GM11168 (cell line): ENCODE results near the gene URAD.

Experiments used
- in situ Hi-C: fragments of 300-500 bp; cut with MboI; formaldehyde crosslinking; loops from one replicate; pipeline ENCODE4 v1.12.0; 2022; ENCODE audit warnings: low sequenced_read_pairs; ENCODE audit not compliant: unreplicated experiment

URAD gene

DNA sequence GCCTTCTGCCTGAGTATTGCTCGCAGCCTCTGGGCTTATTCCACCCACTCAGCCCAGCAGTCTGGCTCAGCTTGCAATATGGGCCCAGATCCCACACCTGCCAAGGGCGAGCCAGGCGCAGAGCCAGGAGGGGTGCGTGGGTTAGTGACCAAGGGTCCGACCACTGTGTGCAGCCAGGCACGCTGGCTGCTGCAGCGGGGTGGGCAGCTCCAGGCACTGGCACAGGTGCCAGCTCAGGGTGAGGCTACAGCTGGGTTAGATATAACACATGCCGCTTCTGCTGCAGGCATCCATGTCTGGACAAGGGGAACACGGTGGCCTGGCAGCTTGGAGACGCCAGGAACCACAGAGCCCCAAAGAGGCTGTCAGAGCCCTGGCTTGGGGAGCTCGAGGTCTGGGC, 12.6 kb upstream of the URAD start:
- in situ Hi-C loops: no loop called here

- in situ Hi-C loops: no loop called here
Measured at GRCh38 chr13:28000567-28000966, 12.1 kb upstream of the URAD start.

DNA sequence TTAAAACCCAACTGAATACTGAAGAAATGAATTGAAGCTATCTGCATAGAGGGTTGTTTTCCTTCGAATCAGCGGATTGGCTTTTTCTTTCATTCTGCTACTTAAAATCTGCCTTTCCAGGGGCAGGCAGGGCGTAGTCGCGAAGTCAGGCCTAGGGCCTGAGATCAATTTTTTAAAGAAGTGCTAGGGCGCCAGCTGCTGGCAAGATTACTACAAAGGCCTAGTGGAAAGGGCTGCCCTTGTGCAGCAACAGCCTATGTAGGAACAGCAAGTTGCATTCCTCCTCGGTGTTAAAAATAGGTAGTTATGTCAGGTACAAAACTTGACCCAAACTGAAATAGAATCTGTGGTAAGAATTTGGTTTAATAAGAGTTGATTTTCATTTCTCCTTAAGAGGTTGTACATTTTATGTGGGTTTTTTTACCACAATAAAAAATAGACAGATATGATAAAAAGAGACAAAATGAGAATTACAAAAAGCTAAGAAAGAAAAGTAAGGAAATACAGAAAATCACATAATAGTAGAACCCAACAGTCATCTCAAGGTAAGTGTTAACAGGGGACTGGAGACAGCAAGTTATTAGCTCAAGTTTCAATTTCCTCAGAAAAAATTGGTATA, 9.5 kb upstream of the URAD start:
- in situ Hi-C loops: loop anchor here (25.0 kb wide), 1 partner anchor 586 kb away; the partner anchor contains the start of gene GTF3A

DNA sequence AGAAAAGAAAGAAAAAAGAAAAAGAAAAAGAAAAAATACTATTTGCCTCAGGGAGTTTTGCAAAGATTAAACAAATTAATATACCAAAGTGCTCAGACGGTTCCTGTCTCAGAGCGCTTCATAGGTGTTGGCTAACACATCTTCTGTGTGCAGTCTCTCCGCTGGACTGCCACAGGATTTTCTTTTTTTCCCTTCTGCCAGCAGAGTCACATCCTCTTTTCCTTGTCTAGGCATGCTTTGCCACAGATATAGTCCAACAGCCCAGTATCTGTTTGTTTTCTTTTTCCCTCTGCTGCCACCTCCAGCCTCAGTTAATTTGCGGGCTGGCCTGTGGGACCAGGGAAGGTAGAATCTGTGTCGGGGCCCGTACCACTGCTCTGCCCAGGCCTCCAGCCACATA, 3.4 kb upstream of the URAD start:
- in situ Hi-C loops: loop anchor here (25.0 kb wide), 1 partner anchor 580 kb away; the partner anchor contains the start of gene GTF3A

- in situ Hi-C loops: loop anchor here (25.0 kb wide), 1 partner anchor 573 kb away; the partner anchor contains the start of gene GTF3A
Measured at GRCh38 chr13:27985600-27985999, 2.9 kb downstream of the URAD start.

- in situ Hi-C loops: loop anchor here (5.0 to 25.0 kb wide), 2 partner anchors 150 to 570 kb away; partner anchors contain the start of gene GTF3A
Measured at GRCh38 chr13:27982361-27982760, 6.1 kb downstream of the URAD start.

DNA sequence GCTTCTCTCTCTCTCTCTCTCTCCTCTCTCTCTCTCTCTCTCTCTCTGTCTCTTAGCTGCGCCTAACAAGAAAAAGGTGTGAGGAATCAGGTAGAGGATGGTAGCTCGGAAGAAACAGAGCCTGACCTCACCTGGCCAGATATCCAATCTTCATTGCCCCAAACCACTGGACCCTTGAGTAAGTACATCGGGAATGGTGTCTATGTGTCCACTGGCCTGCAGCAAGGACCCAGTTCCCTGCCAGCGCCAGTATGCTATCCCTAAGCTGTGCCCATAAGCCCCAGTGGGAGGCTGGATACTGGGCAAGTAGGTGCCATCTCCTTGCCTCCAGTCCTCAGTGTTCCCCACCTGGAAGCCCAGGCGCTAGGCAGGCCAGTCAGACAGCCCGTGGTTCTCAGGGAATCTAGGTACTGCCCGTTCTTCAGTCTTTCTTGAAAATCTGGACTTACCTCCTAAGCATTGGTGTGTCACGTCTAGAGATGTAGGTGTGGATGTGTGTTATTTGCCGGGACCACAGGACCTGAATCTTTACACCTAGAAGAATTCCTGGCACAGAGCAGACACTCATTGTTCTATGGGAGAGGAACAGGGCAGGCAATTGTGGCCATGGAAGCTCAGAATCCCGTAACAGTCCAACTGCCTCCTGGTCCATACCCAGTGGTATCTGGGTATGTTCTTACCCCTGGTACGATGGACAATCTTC, 7.3 kb downstream of the URAD start:
- in situ Hi-C loops: loop anchor here (5.0 to 25.0 kb wide), 2 partner anchors 149 to 569 kb away; partner anchors contain the start of gene GTF3A

DNA sequence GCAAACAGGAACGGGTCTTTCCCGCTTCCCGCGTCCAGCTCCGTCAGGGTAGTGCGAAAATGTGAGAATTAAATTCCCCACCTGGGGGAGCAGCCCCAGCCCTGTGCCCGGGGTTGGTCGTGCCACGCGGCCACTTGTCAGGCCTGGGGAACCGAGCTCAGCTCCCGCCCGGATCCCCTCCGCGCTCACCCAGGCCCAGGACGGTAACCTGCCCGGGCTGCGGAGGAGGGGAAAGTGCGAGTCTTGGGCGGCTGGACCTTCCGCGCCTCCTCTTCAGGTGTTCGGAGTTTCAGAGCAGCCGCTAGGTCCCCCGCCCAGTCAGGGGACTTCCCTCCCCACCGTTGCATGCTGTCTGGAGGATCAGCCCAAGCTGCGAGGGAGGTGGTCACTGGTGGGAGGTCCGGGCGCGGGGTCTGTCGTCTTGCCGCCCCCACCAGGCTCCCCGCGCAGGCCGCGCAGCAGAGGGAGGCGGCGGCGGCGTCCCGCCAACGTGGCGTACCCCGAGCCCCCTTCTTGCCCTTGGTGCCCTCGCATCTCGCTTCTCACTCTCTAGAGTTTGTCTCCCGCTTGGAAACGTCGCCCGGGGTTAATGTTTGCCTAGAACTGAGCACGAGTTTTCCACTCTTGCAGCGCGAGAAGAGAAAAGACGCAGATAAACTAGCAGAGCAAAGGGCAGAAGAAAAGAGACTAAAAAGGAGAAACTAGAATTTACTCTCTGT, 8.1 kb downstream of the URAD start:
- in situ Hi-C loops: loop anchor here (5.0 to 25.0 kb wide), 2 partner anchors 148 to 568 kb away; partner anchors contain the start of gene GTF3A

DNA sequence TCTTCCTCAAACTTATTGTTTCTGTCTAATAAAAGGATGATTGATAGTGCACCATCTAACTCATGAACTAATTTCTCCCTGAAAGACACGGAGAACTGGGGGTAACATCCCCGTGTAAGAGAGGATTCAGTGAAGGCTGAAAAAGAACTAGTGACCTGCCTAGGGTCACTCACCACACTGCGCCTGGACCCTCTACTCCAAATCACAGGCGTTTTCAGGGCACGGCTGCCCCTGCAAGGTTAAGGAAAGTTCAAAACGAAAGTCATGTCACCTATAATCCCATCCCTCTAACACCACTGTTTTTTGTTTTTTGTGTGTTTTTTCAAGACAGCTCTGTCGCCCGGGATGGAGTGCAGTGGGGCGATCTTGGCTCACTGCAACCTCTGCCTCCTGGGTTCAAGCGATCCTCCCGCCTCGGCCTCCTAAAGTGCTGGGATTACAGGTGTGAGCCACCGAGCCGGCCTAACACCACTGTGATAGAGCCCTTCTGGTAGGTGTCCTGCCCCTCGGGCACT, 8.7 kb downstream of the URAD start:
- in situ Hi-C loops: loop anchor here (5.0 to 25.0 kb wide), 2 partner anchors 148 to 568 kb away; partner anchors contain the start of gene GTF3A

- in situ Hi-C loops: loop anchor here (25.0 kb wide), 1 partner anchor 567 kb away; the partner anchor contains the start of gene GTF3A
Measured at GRCh38 chr13:27979001-27979643, 9.4 kb downstream of the URAD start.

DNA sequence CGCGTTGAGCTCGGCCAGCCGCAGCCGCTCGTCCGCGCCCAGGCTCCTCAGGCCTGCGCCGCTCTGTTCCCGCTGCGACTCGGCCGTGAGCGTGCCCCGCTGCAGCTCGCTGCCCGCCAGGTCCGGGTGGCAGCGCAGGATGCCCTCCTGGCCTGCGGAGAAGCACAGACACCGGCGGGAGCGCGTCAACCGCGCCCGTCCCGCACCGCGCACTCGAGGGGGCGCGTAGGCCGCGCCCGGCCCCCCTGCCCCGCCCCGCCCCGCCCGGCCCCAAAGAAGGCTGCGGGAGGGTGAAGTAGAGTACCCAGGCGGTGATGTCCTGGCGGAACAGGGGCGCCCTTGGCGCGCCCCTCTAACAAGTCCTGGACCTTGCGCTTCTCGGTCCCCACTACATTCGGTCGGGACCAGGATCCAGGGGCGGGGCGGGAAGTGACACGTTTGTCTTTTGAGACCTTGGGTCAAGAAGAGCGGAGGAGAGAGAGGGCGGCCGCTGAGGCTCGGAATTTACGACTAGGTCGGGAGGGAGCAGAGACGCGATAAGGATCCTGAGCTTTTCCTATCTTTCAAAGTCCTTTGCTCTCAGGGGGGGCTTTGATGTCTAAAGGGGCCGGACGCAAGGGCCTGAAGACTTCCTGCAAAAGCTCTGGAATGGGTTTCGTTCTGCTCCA, 10.1 kb downstream of the URAD start:
- in situ Hi-C loops: loop anchor here (25.0 kb wide), 1 partner anchor 566 kb away; the partner anchor contains the start of gene GTF3A

DNA sequence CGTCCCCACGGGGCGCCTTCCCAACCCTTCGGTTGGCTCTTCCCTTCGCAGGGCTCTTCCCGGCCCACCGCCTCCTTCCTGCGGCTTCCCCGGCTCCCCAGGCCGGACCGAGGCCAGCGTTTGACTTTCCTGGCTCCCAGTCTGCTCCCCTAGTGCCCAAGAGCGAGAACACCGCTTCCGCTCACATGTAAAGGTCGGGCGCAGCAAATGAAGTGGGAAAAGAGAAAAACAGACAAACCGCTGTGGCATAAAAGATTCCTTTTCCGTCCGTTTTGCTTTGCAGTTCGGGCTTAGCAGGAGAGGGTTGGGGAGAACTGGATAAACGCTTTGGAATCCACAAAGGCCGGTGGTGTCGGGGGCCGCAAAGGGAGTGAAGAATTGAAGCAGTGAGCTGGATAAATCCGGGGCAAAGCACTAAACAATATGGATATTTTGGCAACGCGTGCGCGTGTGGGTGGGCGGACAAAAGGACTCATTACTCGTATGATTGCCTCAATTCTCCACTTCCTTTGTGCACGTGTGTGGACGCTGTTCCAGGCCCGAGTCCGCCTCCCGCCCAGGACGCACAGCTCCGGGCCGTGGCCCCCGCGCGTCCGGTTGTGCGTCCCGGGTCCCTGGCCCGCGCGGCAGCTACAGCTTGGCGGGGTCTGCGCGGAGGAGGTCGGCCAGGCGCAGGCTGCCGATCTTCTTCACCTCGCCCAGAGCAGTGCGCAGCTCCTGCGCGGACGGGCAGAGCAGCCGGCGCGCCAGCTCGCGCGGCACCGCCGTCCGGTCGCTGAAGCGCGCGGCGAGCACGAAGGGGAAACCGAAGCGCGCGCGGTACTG, 10.8 kb downstream of the URAD start:
- in situ Hi-C loops: loop anchor here (25.0 kb wide), 1 partner anchor 565 kb away; the partner anchor contains the start of gene GTF3A

GRCh38 chr13:27976362-27977091, 12.0 kb downstream of the URAD start:
- in situ Hi-C loops: loop anchor here (25.0 kb wide), 1 partner anchor 564 kb away; the partner anchor contains the start of gene GTF3A

- in situ Hi-C loops: loop anchor here (25.0 kb wide), 1 partner anchor 563 kb away; the partner anchor contains the start of gene GTF3A
Measured at GRCh38 chr13:27975564-27976361, 12.7 kb downstream of the URAD start.

- in situ Hi-C loops: loop anchor here (5.0 kb wide), 1 partner anchor 57 kb away; the partner anchor contains the start of gene PDX1
Measured at GRCh38 chr13:27973961-27974662, 14.4 kb downstream of the URAD start.

- in situ Hi-C loops: loop anchor here (5.0 kb wide), 1 partner anchor 56 kb away; the partner anchor contains the start of gene PDX1
Measured at GRCh38 chr13:27973291-27973690, 15.2 kb downstream of the URAD start.
